GM19238 (cell line): ENCODE data around the gene SEPTIN1.

Source experiments
- DNase-seq: peaks from one replicate; pipeline ENCODE4 v3.0.0; 2011; ENCODE audit warnings: low spot score; ENCODE audit not compliant: insufficient read length

Gene SEPTIN1

DNA sequence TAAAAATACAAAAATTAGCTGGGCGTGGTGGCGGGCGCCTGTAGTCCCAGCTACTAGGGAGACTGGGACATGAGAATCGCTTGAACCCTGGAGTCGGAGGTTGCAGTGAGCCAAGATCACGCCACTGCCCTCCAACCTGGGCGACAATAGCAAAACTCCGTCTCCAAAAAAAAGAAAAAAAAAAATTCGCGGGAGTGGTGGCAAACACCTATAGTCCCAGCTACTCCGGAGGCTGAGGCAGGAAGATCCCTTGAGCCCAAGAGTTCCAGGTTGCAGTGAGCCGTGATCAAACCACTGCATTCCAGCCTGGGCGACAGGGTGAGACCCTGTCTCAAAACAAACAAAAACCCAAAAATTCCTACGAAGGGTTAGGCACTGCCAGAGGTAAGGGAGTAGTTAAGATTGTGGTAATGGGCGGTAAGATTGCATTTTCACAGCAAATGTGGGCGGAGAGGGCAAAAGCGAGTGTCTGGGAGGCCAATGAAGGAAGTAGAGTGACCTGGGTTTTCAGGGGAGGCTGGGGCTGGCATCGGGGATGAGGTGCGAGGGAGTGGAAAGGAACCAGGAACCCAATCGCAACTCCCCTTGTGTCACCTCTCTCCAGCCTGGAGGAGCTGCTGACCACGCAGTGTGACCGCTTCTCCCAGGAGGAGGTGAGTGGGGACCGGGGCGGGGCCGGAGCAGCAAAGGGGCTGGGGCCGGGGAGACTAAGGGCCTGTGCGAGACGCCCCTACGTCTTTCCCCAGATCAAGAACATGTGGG lies 5.1 kb downstream of the SEPTIN1 start:
- no peak for DNase-seq

DNA sequence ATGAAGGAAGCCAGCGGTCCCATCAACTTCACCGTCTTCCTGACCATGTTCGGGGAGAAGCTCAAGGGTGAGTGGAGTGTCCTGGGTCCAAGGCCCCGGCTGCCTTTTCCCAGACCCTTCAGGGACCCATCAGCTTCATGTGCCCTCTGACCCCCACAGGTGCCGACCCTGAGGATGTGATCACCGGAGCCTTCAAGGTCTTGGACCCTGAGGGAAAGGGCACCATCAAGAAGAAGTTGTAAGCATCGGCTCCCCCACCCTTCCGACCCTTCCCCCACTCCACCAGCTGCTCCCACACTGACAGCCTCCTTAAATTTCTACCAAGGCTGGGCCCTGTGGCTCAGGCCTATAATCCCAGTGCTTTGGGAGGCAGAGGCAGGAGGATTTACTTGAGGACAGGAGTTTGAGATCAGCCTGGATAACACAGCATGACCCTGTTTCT lies 5.9 kb downstream of the SEPTIN1 start:
- DNase-seq, result no peak

DNA sequence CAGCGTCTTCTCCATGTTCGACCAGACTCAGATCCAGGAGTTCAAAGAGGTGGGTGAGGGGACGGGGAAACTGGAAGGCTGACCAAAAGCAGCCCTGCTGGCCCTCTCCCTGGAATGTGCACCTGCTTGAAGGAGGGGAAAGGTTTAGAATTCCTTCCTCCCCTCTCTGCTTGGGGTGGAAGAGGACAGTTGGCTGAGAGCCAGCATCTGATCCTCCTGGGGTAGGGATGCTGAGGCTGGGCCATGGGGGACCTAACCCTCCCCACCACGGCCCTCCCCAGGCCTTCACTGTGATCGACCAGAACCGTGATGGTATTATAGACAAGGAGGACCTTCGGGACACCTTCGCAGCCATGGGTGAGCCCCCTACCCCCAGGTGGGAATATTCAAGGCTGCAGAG lies 6.5 kb downstream of the SEPTIN1 start:
- DNase-seq, result no peak

GRCh38 chr16:30374538-30374937 lies 7.8 kb downstream of the SEPTIN1 start, which contains the start of gene MYL11:
TSS of gene MYL11 (plus strand) at chr16:30374802. CDS start at chr16:30374858, 56 bp downstream.
- no peak for DNase-seq

DNA sequence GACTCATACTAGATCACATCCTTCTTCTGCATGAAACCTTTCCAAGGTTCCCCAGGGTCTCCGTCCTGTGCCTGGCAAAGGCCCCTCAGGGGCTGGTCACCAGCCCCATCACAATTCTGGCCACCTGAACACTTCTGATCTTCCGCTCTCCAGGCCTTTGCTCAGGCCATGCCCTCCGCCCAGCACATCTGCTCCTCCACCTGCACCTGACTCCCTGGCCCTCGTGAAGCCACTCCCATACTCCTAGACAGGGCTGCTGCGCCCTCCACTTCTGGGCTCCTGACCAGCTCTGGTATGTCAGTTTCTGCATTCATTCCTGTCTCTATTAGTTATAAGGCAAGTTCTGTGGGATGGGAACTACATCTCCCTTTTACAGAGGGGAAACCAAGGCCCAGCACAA lies 9.6 kb downstream of the SEPTIN1 start:
- DNase-seq, result no peak

DNA sequence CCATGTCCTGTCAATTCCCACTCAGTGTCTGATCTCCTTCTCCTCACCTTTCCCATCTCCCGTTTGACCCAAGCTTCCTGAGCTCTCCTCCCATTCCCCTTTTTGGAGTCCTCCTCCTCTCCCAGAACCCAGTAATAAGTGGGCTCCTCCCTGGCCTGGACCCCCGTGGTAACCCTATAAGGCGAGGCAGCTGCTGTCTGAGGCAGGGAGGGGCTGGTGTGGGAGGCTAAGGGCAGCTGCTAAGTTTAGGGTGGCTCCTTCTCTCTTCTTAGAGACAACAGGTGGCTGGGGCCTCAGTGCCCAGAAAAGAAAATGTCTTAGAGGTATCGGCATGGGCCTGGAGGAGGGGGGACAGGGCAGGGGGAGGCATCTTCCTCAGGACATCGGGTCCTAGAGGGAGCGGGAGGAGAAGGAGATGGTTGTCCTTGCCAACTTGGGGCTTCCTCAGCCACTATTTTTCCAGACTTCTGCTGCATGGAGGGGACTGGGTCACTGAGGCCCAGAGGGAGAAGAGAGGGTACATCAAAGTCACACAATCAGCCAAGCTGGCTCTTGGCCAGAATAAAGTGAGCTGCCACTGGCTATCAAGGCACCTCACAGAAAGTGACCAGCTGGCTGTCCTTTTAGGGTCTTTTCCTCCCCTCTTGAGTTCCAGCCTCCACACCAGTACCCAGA lies 10.2 kb downstream of the SEPTIN1 start:
- no peak for DNase-seq

- DNase-seq, result no peak
Observed at GRCh38 chr16:30371248-30371816, 11.0 kb downstream of the SEPTIN1 start.

DNA sequence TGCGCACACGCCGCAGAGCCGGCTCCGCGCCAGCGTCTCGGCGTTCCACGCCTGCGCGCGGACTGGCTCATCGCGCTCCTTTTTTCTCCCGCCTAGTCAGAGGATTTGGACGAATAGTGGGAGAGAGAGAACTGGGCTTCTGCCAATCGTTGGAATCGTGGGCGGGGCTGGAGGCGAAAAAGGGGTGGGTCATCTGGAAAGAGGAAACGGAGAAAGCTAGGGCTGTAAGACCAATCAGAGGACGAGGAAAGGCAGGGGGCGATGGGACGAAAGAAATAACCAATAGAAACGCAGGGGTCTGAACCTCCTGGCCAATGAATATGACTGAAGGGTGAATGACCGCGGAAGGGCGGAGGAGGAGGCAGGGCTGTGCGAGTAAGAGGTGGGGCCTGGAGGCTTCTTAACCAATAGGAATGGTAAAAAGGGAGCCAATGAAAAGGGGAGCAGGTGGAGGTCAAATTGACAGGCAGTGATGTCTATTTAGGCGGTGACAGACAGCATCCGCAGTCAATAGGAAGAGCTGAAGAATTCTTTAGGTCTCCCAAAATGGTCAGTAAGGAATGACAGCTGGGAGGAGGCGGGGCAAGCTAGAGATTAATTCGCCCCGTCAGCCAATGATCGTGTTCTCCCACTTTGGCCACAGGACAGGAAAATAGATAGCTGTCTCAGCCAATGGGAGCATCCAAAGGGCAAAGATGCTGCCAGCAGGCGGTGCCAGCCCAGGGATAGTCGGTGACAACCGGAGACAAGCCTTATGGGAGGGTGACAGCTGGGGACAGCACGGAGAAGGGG lies 11.7 kb downstream of the SEPTIN1 start, which contains the start of gene TBC1D10B:
Gene TBC1D10B, minus strand, starts transcription at position 39 of the 792 bp plus-strand sequence. CDS start 311 bp downstream, outside the sequence.
- DNase-seq, result peak; percentile 95

DNA sequence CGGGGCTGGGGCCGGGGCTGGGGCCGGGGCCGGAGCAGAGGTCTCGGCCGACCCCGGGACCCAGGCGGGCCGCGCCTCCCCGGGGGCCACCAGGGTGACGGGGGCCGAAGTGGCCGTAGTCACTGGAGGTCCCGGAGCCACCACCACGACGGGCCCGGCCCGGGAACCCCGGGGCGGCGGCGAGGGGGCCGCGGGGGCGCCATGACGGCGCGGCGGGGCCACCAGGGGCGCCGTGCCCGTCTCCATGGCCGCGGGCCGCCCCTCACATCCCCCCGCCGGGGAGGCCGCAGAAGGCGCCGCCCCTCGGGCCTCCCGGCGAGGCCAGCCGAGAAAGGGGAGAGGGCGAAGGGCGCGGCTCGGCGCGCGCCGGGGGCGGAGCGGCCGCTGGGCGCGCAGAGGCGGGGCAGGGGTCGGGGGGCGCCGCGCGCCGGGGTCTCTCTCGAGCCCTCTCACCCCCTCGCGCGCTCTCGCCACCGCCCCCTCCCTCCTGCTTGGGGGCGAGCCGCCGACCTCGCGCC lies 12.4 kb downstream of the SEPTIN1 start:
- peak; percentile 66 for DNase-seq

DNA sequence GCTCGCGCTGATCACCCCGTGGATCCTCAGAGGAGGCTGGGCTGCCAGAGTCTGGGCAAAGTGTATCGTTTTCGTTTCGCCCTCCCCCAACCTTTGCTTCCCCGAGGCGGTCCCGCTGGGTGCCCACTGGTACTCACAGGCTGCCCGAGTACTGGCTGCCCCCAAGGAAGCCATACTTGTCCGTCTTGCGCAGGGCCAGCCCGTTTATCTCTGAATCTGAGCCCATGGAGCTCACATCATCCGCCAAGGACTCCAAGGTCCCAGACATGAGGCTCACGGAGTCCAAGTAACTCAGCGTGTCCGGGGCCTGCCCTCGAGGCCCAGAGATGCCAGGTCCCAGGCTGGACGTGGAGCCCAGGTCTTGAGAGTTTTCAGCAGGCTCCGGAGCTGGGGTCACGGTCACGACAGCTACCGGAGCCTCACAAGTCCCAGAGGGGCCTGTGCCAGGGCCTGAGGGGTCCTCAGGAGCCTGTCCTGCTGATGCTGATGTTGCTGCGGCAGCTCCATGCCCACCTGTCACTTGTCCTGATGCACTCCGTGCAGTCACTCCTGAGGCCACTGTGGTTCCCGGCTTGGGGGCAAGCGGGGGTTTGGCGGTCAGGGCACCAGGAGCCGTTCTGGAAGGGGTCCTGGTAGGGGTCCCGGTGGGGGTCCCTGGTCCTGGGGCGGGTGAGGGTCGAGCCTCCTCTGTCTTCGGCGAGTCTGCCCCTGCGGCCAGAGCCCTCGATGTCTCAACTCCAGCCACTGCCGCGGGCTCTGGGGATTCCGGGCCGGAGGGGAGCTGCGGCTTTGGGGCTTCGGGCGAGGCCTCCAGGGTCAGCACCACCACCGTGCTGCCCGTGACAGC lies 13.0 kb downstream of the SEPTIN1 start:
- DNase-seq, result no peak

GRCh38 chr16:30368792-30369090 lies 13.6 kb downstream of the SEPTIN1 start:
- DNase-seq, result no peak

GRCh38 chr16:30368122-30368791 lies 14.1 kb downstream of the SEPTIN1 start:
- DNase-seq, result no peak

GRCh38 chr16:30367349-30368009 lies 14.9 kb downstream of the SEPTIN1 start:
- DNase-seq, result no peak

DNA sequence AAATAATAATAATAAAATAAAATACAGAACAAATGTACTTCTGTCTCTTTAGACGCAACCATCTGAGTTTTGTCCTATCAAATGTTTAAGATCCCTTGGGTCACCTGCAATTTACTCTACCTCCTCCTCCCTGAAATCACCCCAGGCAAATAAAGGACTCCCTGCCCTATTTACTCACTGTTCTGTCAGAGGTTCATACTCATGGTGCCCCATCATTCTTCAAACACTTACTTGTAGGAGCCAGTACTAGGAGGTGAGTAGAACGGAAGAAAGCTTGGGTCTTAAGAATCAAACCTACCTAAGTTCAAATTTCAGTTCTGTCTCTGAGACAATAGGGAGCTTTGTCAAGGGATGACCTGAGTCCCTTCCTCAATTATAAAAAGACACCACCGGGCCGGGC lies 15.8 kb downstream of the SEPTIN1 start:
- DNase-seq, result no peak

DNA sequence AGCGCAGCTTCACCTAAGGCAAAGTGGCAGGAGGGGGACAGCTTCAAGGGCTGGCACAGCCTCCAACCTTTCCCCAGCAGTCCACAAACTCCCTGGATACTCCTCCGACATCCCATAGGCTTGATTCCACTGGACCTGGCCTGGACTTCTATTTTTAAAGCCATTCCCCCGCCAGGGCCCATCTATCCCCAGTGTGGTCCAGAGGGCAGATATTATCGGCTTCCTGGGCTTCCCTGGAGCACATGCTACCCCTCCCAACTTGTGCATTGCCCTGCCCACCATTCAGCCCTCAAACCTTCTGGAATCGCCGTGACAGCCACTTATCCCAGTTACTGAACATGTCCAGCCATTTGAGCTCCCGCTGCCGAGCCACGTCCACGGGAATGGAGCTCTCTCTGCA lies 17.2 kb downstream of the SEPTIN1 start:
- no peak for DNase-seq

DNA sequence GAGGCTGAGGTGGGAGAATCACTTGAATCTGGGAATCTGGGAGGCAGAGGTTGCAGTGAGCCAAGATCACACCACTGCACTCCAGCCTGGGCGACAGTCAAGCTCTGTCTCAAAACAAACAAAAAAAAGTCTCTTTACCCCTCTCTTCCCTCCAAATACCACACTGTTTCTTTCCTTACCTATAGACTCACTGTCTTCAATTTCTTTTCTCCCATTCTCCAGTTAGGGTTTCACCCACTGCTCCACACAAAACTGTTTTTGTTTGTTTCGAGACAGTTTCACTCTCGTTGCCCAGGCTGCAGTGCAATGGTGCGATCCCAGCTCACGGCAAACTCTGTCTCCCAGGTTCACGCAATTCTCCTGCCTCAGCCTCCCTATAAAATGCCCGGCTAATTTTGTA lies 21.2 kb downstream of the SEPTIN1 start:
- no peak for DNase-seq

- no peak for DNase-seq
Observed at GRCh38 chr16:30359871-30360170, 22.5 kb downstream of the SEPTIN1 start.

GRCh38 chr16:30358990-30359870 lies 23.1 kb downstream of the SEPTIN1 start:
- no peak for DNase-seq

- no peak for DNase-seq
Observed at GRCh38 chr16:30358577-30358936, 23.8 kb downstream of the SEPTIN1 start.
